ENCODE data around the gene ADCY3.

The ADCY3 gene

GRCh38 chr2:24945907-24946306, 25.9 kb upstream of the ADCY3 start:
- H3F3A ChIP-seq (ENCODE audit: low read depth): no peaks in the 10 kb centered on the region
- H3K4me1 ChIP-seq (ENCODE audit: insufficient read depth, low read length, poor library complexity, severe bottlenecking): no peaks in the 10 kb centered on the region

GRCh38 chr2:24943427-24944053, 23.5 kb upstream of the ADCY3 start:
- H3K4me3 ChIP-seq (ENCODE audit: low read length, poor library complexity, severe bottlenecking): no peak overlapping the region
- H2AFZ ChIP-seq (ENCODE audit: low read length): no peak overlapping the region
- H3F3A ChIP-seq (ENCODE audit: low read depth): no peaks in the 10 kb centered on the region
- H3K79me2 ChIP-seq (ENCODE audit: insufficient read depth, low read length): no peaks in the 10 kb centered on the region
- H3K4me2 ChIP-seq (ENCODE audit: low read depth, low read length, poor library complexity, severe bottlenecking): no peak overlapping the region
- no peaks in the 10 kb centered on the region for H3K9me3 ChIP-seq (ENCODE audit: insufficient read depth, low read depth, low read length)
- H3K9ac ChIP-seq (ENCODE audit: low read depth, low read length, poor library complexity, severe bottlenecking): no peak overlapping the region
- TF ChIP-seq EZH2phosphoT487 (IDR thresholded peaks at IDR 0.05; ENCODE audit: borderline replicate concordance) (no peak), CTCF (conservative IDR thresholded peaks at IDR 0.05; ENCODE audit: low read length) (no peak)
- H3K36me3 ChIP-seq (ENCODE audit: insufficient read depth, low read length): peaks cover 13% of the 10 kb centered on the region; the same call in 1 of the 2 replicates
- no peaks in the 10 kb centered on the region for H3K4me1 ChIP-seq (ENCODE audit: insufficient read depth, low read length, poor library complexity, severe bottlenecking)
- H3K27me3 ChIP-seq (ENCODE audit: insufficient read depth, low read length, poor library complexity, severe bottlenecking): no peaks in the 10 kb centered on the region
- H3K9me2 ChIP-seq (replicated peaks; ENCODE audit: low read depth, low read length): no peaks in the 10 kb centered on the region
- H4K20me1 ChIP-seq (ENCODE audit: insufficient read depth, low read length, poor library complexity, severe bottlenecking): no peaks in the 10 kb centered on the region

More at GRCh38 chr2:24945907-24946306, 25.9 kb upstream of the ADCY3 start:
- Histone ChIP-seq H3K9me3 (ENCODE audit: insufficient read depth, low read depth, low read length) (no peaks in the 10 kb centered on the region), H3K9ac (ENCODE audit: low read depth, low read length, poor library complexity, severe bottlenecking) (no peak overlapping the region), H2AFZ (ENCODE audit: low read length) (no peak overlapping the region), H4K20me1 (ENCODE audit: insufficient read depth, low read length, poor library complexity, severe bottlenecking) (no peaks in the 10 kb centered on the region), H3K36me3 (ENCODE audit: insufficient read depth, low read length) (peaks cover 13% of the 10 kb centered on the region; the same call in 1 of the 2 replicates), H3K79me2 (ENCODE audit: insufficient read depth, low read length) (no peaks in the 10 kb centered on the region), H3K4me3 (ENCODE audit: low read length, poor library complexity, severe bottlenecking) (no peak overlapping the region), H3K27me3 (ENCODE audit: insufficient read depth, low read length, poor library complexity, severe bottlenecking) (no peaks in the 10 kb centered on the region), H3K9me2 (replicated peaks; ENCODE audit: low read depth, low read length) (no peaks in the 10 kb centered on the region), H3K4me2 (ENCODE audit: low read depth, low read length, poor library complexity, severe bottlenecking) (no peak overlapping the region)
- TF ChIP-seq CTCF (conservative IDR thresholded peaks at IDR 0.05; ENCODE audit: low read length): no peak
- no peak for TF ChIP-seq EZH2phosphoT487 (IDR thresholded peaks at IDR 0.05; ENCODE audit: borderline replicate concordance)

- Histone ChIP-seq H3K79me2 (ENCODE audit: insufficient read depth, low read length) (no peaks in the 10 kb centered on the region), H3F3A (ENCODE audit: low read depth) (0 out of 2 replicates have a peak, but pooled peaks cover 3% of the 10 kb centered on the region)
- no peak for TF ChIP-seq CTCF (conservative IDR thresholded peaks at IDR 0.05; ENCODE audit: low read length)
- no peak for TF ChIP-seq EZH2phosphoT487 (IDR thresholded peaks at IDR 0.05; ENCODE audit: borderline replicate concordance)
Measured at GRCh38 chr2:24939353-24939752, 19.3 kb upstream of the ADCY3 start.

More at GRCh38 chr2:24939353-24939752, 19.3 kb upstream of the ADCY3 start:
- H2AFZ ChIP-seq (ENCODE audit: low read length): no peak overlapping the region
- H3K36me3 ChIP-seq (ENCODE audit: insufficient read depth, low read length): no peaks in the 10 kb centered on the region
- no peak overlapping the region for H3K9ac ChIP-seq (ENCODE audit: low read depth, low read length, poor library complexity, severe bottlenecking)
- H3K27me3 ChIP-seq (ENCODE audit: insufficient read depth, low read length, poor library complexity, severe bottlenecking): no peaks in the 10 kb centered on the region
- no peaks in the 10 kb centered on the region for H4K20me1 ChIP-seq (ENCODE audit: insufficient read depth, low read length, poor library complexity, severe bottlenecking)
- H3K4me2 ChIP-seq (ENCODE audit: low read depth, low read length, poor library complexity, severe bottlenecking): no peak overlapping the region
- H3K9me2 ChIP-seq (replicated peaks; ENCODE audit: low read depth, low read length): no peaks in the 10 kb centered on the region
- H3K4me3 ChIP-seq (ENCODE audit: low read length, poor library complexity, severe bottlenecking): no peak overlapping the region
- no peaks in the 10 kb centered on the region for H3K4me1 ChIP-seq (ENCODE audit: insufficient read depth, low read length, poor library complexity, severe bottlenecking)
- no peaks in the 10 kb centered on the region for H3K9me3 ChIP-seq (ENCODE audit: insufficient read depth, low read depth, low read length)

Data from Loucy (cell line).